ENCODE data around the gene SPATA3.
A peak's percentile ranks its signal among the peaks of the same experiment; 100 is the strongest.

SPATA3 gene

DNA sequence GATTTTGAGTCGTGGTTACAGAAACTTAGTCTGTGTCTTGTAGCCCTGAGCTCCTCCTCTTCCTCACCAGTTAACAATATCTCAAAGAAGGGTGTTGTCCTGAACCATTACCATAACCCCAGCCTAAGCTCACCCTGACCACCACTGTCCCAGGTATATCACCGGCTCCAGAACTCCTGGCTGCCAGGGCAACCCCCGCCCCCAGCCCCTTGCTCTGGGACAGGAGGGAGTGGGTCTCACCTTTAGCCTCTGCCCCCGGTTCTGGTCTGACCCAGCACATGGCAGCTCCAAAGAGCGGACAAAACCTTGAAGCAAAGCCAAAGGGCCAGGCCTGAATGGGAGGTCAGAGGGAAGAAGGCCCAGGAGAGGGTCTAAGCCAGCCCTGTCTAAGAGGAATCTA is 55.2 kb downstream of the SPATA3 start:
- no peak for DNase-seq

DNA sequence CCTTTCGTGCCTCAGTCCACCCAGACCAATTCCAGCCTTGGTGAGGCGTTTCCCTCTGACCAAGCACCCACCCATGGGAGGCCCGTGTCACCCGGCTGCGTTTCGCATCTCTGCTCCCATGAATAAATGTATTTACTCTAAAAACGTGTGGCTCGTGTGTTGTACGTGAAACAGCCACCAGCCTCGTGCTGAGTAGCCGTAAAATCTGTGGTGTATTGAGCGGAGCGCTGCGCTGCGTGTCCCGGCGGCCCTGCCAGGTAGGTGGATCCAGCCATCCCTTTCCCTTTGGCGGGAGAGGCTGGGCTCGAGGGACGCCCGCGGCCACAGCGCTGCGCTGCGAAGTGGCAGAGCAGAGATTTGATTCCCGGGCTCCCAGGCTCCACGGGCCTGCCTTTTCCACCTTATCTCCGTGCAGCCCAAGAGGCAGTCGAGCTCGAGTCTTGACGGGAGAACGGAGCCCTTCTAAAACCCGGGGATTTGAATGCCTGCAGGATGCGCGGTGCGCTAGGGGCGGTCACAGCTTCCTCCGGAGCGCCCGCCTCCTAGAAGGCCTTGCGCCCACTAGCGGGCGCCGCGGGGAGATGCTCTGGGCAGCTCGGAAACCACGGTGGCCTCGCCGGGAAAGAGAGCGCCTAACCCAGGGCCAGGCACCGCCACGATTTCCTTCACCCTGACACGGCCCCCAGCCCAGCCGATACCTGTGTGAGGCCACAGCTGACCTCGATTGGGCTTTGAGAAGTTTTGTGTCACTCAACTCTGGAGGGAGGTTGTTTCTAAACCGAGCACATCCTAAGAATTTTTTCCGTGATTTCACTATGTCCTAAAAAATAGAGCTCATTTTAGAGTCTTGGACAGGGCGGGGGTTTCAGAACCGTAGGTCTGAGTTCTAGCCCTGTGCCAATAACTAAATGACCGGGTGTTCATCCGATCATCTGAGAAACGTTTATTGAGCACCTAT is 56.9 kb downstream of the SPATA3 start:
- DNase-seq, result peak; percentile 59

DNA sequence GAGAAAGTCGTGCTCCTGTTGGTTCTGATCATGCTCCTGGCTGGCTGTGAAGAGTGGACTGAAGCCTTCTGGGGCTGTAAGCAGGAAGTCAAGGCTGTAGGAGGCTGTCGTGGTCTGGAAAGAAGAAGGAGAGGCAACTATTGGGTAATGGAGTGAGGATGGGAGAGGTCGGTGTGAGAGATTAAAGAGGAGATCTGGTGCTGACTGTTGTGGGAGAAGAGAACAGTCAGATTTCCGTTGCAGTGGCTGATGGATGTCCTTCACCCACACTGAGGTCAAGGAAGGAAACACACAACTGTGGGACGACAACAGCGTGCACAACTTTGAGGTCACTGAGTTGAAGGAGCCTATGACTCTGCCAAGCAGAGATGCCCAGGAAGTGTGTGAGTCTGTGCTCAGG is 57.9 kb downstream of the SPATA3 start:
- DNase-seq, result no peak

DNA sequence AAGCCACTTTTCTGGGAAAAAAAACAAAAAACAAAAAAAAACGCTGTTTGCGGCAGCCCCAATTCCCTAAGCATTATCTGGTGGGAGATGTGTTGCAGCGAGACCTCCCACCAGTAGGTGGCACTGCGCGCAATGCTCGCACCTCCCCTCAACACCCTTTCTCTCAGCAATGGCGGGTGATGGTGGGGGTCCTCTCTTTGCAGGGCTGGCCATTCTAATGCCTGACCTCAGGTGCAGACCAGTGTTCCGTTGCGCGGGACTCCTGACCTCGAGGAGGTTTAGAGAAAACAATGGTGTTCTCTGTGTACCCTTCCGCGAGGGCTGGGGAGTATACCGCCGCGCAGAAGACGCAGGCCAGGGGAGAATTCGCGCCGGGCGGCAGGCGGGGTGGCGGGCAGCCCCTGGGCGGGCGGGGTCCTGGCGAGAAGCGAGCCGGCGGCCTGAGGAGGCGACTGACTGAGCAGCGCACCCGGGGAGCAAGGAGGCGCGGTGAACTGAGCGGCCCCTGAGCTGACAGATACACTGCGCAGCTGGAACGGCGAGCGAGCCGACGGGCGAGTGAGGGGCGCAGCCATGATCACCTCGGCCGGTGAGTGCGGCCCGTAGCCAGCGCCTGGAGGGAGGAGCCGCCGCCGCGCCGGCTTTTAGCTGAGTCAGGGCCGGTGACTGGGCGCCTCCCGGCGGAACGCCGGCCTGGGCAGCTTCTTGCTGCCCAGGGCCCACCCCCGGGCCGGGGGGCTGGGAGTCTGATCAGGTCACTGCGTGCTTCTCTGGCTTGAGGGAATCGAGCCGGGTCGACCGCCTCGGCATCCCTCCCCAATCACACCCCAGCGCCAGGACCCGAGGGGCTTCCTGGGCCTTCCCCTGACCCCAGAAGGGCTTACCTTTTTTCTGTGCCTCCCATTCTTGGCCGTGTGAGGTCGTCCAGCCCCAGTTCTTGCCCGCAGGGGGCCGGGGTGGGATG is 60.8 kb downstream of the SPATA3 start, which contains the start of gene PSMD1:
PSMD1 (plus strand) TSS at position 415 of the 964 bp plus-strand sequence; CDS start at position 574, 159 bp downstream.
- peak; percentile 81 for DNase-seq

DNA sequence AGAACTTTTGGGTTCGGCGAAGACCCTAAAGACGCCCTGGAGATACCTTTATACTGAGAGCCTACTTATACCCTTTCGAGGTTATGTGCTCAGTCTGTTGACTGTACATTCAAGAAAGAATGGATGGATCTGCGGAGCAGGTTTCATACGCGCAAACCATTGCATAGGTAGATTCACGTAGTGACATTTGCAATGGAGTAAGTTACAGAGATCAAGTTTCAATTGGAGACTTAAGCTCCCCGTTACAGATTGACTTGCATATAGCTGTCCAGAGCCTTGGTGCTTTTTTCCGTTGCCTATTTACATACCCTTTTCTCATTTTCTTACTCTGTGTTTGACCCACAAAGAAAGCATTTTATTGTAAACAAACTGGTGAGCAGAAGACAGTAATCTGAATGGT is 61.7 kb downstream of the SPATA3 start:
- DNase-seq, result no peak

All from kidney glomerular epithelial cell (primary cell).